Measurements from ENCODE around the gene CEBPA.

DNA sequence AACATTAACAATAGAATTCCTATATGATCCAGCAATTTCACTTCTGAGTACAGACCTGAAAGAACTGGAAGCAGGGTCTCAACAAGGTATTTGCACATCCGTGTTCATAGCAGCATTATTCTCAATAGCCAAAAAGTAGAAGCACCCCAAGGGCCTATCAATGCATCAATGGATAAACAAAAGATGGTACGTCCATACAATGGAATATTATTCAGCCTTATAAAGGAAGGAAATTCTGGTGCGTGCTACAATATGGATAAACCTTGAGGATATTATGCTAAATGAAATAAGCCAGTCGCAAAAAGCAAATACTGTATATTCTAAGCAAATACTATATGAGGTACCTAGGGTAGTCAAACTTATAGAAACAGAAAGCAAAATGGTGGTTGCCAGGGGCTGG is 30.8 kb upstream of the CEBPA start:
- no peak for TF ChIP-seq ELF4 (IDR thresholded peaks at IDR 0.05)
- TF ChIP-seq NFRKB (IDR thresholded peaks at IDR 0.05): no peak
- no peak for TF ChIP-seq BHLHE40 (IDR thresholded peaks at IDR 0.05; ENCODE audit: borderline replicate concordance)
- TF ChIP-seq ARNT (IDR thresholded peaks at IDR 0.05): no peak
- TF ChIP-seq TARDBP (IDR thresholded peaks at IDR 0.05): no peak
- no peak for TF ChIP-seq FOXM1 (IDR thresholded peaks at IDR 0.05; ENCODE audit: borderline replicate concordance)
- TF ChIP-seq FOXK2 (IDR thresholded peaks at IDR 0.05): no peak
- TF ChIP-seq HDGF (IDR thresholded peaks at IDR 0.05; ENCODE audit: borderline replicate concordance): no peak
- TF ChIP-seq CTBP1 (IDR thresholded peaks at IDR 0.05; ENCODE audit: borderline replicate concordance): no peak
- TF ChIP-seq ZNF384 (IDR thresholded peaks at IDR 0.05): no peak
- TF ChIP-seq SP1 (IDR thresholded peaks at IDR 0.05): no peak
